Endothelial cell of umbilical vein (primary cell): ENCODE measurements around the gene PRR5L. TPM values are rescaled to one million over a fixed set of nuclear protein-coding genes. Genes with fewer than 3 reads are reported as not detected.

Source experiments
- BruUV-seq: library from RNA; stranded (reverse); fragments of 400-500 nt; replicated peaks from 2 replicates; lab custom pipeline; 2021; lab: Mats Ljungman, UMichigan
- CTCF ChIA-PET: fragments of 300-600, 350-600 bp; sonication (Branson Sonifier 250); formaldehyde crosslinking; loops from one replicate; lab custom pipeline; 2021; ENCODE audit warnings: antibody characterized with exemption, inconsistent platforms; lab: Charles Lee
- POLR2A ChIA-PET: fragments of 300-600, 350-600 bp; sonication (Branson Sonifier 250); formaldehyde crosslinking; loops from one replicate; lab custom pipeline; 2021; ENCODE audit warnings: antibody characterized with exemption, inconsistent platforms; lab: Charles Lee
- DNase-seq: peaks from one replicate; pipeline ENCODE4 v3.0.0-alpha.2; 2011; ENCODE audit warnings: low read depth, low spot score
- FAIRE-seq: peaks from 2 replicates; lab custom pipeline; 2011; peaks lifted over from hg19 to GRCh38; lab: Jason Lieb, UNC
- H2AFZ ChIP-seq: 2 replicates; pipeline ENCODE4 v1.6.0; 2012; ENCODE audit warnings: low read depth, low read length, control low read depth, inconsistent platforms
- H3K27ac ChIP-seq: 2 replicates; pipeline ENCODE4 v1.5.1; 2011; ENCODE audit warnings: low read depth, mild to moderate bottlenecking, control low read depth, low read length, moderate library complexity; ENCODE audit not compliant: insufficient read depth
- H3K27me3 ChIP-seq, 2 experiments: 2 replicates each; pipeline versions ENCODE4 v1.6.0 to v1.6.1; 2011; ENCODE audit warnings: low read length in 2 of 2, mixed read lengths in 1 of 2; ENCODE audit not compliant: control insufficient read depth in 2 of 2, insufficient read depth in 2 of 2
- H3K36me3 ChIP-seq, 2 experiments: 2 replicates in 1 of 2; 3 replicates in 1 of 2; pipeline ENCODE4 v1.5.1; 2011; ENCODE audit warnings: low read length in 2 of 2, mild to moderate bottlenecking in 1 of 2, moderate library complexity in 1 of 2; ENCODE audit not compliant: control insufficient read depth in 2 of 2, insufficient read depth in 2 of 2; ENCODE audit errors: extremely low read depth in 1 of 2
- H3K4me1 ChIP-seq: 3 replicates; pipeline ENCODE4 v1.5.1; 2011; ENCODE audit warnings: mild to moderate bottlenecking, low read length; ENCODE audit not compliant: control insufficient read depth, insufficient read depth; ENCODE audit errors: extremely low read depth
- H3K4me2 ChIP-seq: 2 replicates; pipeline ENCODE4 v1.6.1; 2011; ENCODE audit warnings: low read length, control low read depth, mixed read lengths; ENCODE audit not compliant: insufficient read depth
- H3K4me3 ChIP-seq, 3 experiments: fragments of 200-600 bp in 1 of 3; sonication (generic), shearing (Covaris generic) in 1 of 3; replicated peaks in 1 of 3; 2 replicates each; pipeline ENCODE4 v1.5.1; 2011 to 2016; ENCODE audit warnings: control low read depth in 3 of 3, low read length in 3 of 3, mild to moderate bottlenecking in 2 of 3, inconsistent platforms in 1 of 3, low read depth in 1 of 3, moderate library complexity in 1 of 3; ENCODE audit not compliant: insufficient read depth in 1 of 3
- H3K79me2 ChIP-seq: 2 replicates; pipeline ENCODE4 v1.6.0; 2012; ENCODE audit warnings: low read length, inconsistent platforms; ENCODE audit not compliant: control insufficient read depth, insufficient read depth
- H3K9ac ChIP-seq: replicated peaks from 2 replicates; pipeline ENCODE3; 2011; ENCODE audit warnings: low read length, control low read depth; ENCODE audit not compliant: insufficient read depth; ENCODE audit errors: extremely low read depth
- H3K9me1 ChIP-seq: replicated peaks from 3 replicates; pipeline ENCODE4 v1.6.0; 2011; ENCODE audit warnings: mild to moderate bottlenecking, low read length; ENCODE audit not compliant: control insufficient read depth, insufficient read depth; ENCODE audit errors: extremely low read depth
- H3K9me3 ChIP-seq: replicated peaks from 2 replicates; pipeline ENCODE4 v1.5.1; 2012; ENCODE audit warnings: low read length, inconsistent platforms; ENCODE audit not compliant: control insufficient read depth, insufficient read depth
- H4K20me1 ChIP-seq: replicated peaks from 2 replicates; pipeline ENCODE3; 2011; ENCODE audit warnings: mild to moderate bottlenecking, low read length; ENCODE audit not compliant: control insufficient read depth, insufficient read depth; ENCODE audit errors: extremely low read depth
- EZH2 ChIP-seq: IDR thresholded peaks from 2 replicates; pipeline ENCODE4 v1.6.1; 2012; ENCODE audit warnings: borderline replicate concordance, low read depth, mild to moderate bottlenecking, moderate library complexity, low read length, inconsistent platforms; ENCODE audit not compliant: severe bottlenecking
- FOS ChIP-seq: IDR thresholded peaks from 2 replicates; pipeline ENCODE4 v1.6.1; 2011; ENCODE audit warnings: mild to moderate bottlenecking, low read length, moderate library complexity, borderline replicate concordance; ENCODE audit not compliant: insufficient read depth
- GATA2 ChIP-seq: IDR thresholded peaks from 2 replicates; pipeline ENCODE4 v1.7.0; 2011; ENCODE audit warnings: low read depth, mild to moderate bottlenecking, moderate library complexity, mixed read lengths, low read length; ENCODE audit not compliant: insufficient read length, insufficient read depth
- JUN ChIP-seq: IDR thresholded peaks from 2 replicates; pipeline ENCODE4 v1.6.1; 2011; ENCODE audit warnings: borderline replicate concordance, low read depth; ENCODE audit not compliant: insufficient read length, insufficient read depth
- MYC ChIP-seq: IDR thresholded peaks from one replicate; pipeline ENCODE4 v1.6.1; 2011; ENCODE audit warnings: mild to moderate bottlenecking, low read depth, low read length
- POLR2A ChIP-seq: IDR thresholded peaks from 2 replicates; pipeline ENCODE4 v1.6.1; 2012; ENCODE audit warnings: low read depth, mild to moderate bottlenecking, control low read depth, low read length
- POLR2AphosphoS5 ChIP-seq: IDR thresholded peaks from 2 replicates; pipeline ENCODE4 v1.6.1; 2012; ENCODE audit warnings: low read depth, mild to moderate bottlenecking, control low read depth, low read length, moderate library complexity; ENCODE audit not compliant: insufficient read depth
- dilution Hi-C: fragments of 300-500 bp; cut with MboI; formaldehyde crosslinking; loops from one replicate; pipeline ENCODE4 v1.15.0; 2019; ENCODE audit warnings: low sequenced_read_pairs; ENCODE audit not compliant: extremely low pct_ligation_motif_present
- intact Hi-C: fragments of 100-400 bp; cut with micrococcal nuclease; formaldehyde crosslinking; loops from one replicate; pipeline ENCODE4 v1.10.0; 2022
- polyA plus RNA-seq, 4 experiments: library from polyadenylated mRNA; depleted of rRNA in 3 of 4; stranded (reverse) in 3 of 4; unstranded in 1 of 4; fragments of >200 nt; gene quantifications; 2 replicates each; pipeline versions ENCODE4 v1.2.1 to v1.2.3, GENCODE V29; 2011 to 2012; ENCODE audit warnings: missing spikeins in 1 of 4
- total RNA-seq: library from RNA; stranded (reverse); gene quantifications from 2 replicates; pipeline ENCODE4 v1.2.3, GENCODE V29; 2021
- TF ChIP-seq, protein P1 (sequence below): IDR thresholded peaks from 2 replicates; pipeline ENCODE4 v1.6.1; 2011; ENCODE audit not compliant: insufficient read depth, insufficient read length
- TF ChIP-seq, protein P2 (sequence below), 2 donors: IDR thresholded peaks; 1 replicate in 1 of 2; 2 replicates in 1 of 2; pipeline ENCODE4 v1.5.1; 2011; ENCODE audit warnings: low read length in 2 of 2, mild to moderate bottlenecking in 2 of 2, moderate library complexity in 2 of 2, control low read depth in 1 of 2, inconsistent platforms in 1 of 2, low read depth in 1 of 2; ENCODE audit not compliant: insufficient read depth in 1 of 2; ENCODE audit errors: extremely low read depth in 1 of 2

Gene PRR5L
- total and polyA plus RNA-seq, 2 donors (not counting 3 experiments of a cell fraction or from before 2014, with no cell fraction given), result 2.5 to 6.1 TPM

DNA sequence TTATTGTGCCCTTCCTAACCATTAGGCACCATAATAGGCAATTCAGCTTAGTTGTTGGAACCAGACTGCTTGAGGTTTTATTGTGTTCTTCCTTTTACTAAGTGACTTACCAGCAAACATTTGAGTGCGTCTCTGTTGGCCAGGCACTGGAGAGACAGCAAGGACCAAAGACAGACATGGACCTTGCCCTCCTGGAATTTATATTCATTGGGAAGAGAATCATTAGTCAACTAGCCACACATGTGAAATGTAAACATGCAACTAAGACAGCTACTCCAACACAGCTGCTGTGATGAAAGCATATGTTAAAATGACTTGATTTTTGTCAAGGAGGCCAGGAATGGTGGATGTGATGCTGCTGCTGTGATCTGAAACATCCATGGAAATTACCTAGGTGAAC is 107.6 kb downstream of the PRR5L start:
- Histone ChIP-seq H3K27ac (no peak overlapping the region), H3K9me1 (no peaks in the 10 kb centered on the region), H3K9ac (no peak overlapping the region), H3K27me3 (no peaks in the 10 kb centered on the region), H3K36me3 (no peaks in the 10 kb centered on the region), H3K4me2 (no peak overlapping the region), H4K20me1 (no peaks in the 10 kb centered on the region), H2AFZ (no peak overlapping the region), H3K4me1 (peaks cover 17% of the 10 kb centered on the region), H3K9me3 (no peaks in the 10 kb centered on the region), H3K79me2 (no peaks in the 10 kb centered on the region), H3K4me3 (no peak overlapping the region)
- DNase-seq (no peak), FAIRE-seq (no peak)
- intact Hi-C loops, result no loop called here
- no TSS peak for BruUV-seq
- dilution Hi-C loops, result no loop called here
- POLR2A ChIA-PET, result interaction anchor here (0.5 kb wide), 1 partner anchor 28 kb away, joined by 3 read pairs; no protein-coding TSS in a partner anchor
- TF ChIP-seq JUN (no peak), MYC (no peak), POLR2AphosphoS5 (no peak), FOS (no peak), POLR2A (no peak), GATA2 (no peak), EZH2 (no peak)
- TF ChIP-seq, protein P1, sequence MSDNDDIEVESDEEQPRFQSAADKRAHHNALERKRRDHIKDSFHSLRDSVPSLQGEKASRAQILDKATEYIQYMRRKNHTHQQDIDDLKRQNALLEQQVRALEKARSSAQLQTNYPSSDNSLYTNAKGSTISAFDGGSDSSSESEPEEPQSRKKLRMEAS, result no peak
- TF ChIP-seq, protein P2, sequence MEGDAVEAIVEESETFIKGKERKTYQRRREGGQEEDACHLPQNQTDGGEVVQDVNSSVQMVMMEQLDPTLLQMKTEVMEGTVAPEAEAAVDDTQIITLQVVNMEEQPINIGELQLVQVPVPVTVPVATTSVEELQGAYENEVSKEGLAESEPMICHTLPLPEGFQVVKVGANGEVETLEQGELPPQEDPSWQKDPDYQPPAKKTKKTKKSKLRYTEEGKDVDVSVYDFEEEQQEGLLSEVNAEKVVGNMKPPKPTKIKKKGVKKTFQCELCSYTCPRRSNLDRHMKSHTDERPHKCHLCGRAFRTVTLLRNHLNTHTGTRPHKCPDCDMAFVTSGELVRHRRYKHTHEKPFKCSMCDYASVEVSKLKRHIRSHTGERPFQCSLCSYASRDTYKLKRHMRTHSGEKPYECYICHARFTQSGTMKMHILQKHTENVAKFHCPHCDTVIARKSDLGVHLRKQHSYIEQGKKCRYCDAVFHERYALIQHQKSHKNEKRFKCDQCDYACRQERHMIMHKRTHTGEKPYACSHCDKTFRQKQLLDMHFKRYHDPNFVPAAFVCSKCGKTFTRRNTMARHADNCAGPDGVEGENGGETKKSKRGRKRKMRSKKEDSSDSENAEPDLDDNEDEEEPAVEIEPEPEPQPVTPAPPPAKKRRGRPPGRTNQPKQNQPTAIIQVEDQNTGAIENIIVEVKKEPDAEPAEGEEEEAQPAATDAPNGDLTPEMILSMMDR (IDR thresholded peaks at IDR 0.05; ENCODE audit: extremely low read depth in 1 of 2, insufficient read depth in 1 of 2, low read depth in 1 of 2, low read length in 2 of 2), result no peak
- CTCF ChIA-PET, result interaction anchor here (1.4 kb wide), 2 partner anchors 28 to 111 kb away, joined by 3 read pairs; no protein-coding TSS in a partner anchor
